Thymus (tissue), 11 donors: ENCODE measurements around the gene FCGBP. TPM values are rescaled to one million over a fixed set of nuclear protein-coding genes. Genes with fewer than 3 reads are reported as not detected.

ENCODE experiments used
- DNase-seq, 9 donors: peaks; one replicate each; pipeline ENCODE4 v3.0.0-alpha.2; 2013; ENCODE audit warnings: low spot score in 9 of 9, low read depth in 6 of 9, missing footprints in 1 of 9
- H3K27ac ChIP-seq, 2 donors: one replicate each; pipeline ENCODE4 v1.5.1; 2013; ENCODE audit warnings: control low read depth in 1 of 2, low read depth in 1 of 2, low read length in 1 of 2, mild to moderate bottlenecking in 1 of 2, moderate library complexity in 1 of 2
- H3K27me3 ChIP-seq, 2 donors: one replicate each; pipeline ENCODE4 v1.5.1; 2013; ENCODE audit warnings: low read length in 1 of 2; ENCODE audit not compliant: control insufficient read depth in 2 of 2, insufficient read depth in 1 of 2
- H3K36me3 ChIP-seq, 2 donors: one replicate each; pipeline ENCODE4 v1.5.1; 2013; ENCODE audit warnings: low read length in 1 of 2, mild to moderate bottlenecking in 1 of 2, moderate library complexity in 1 of 2; ENCODE audit not compliant: control insufficient read depth in 2 of 2, insufficient read depth in 2 of 2
- H3K4me1 ChIP-seq, 2 donors: one replicate each; pipeline ENCODE4 v1.5.1; 2013; ENCODE audit warnings: low read length in 2 of 2; ENCODE audit not compliant: control insufficient read depth in 2 of 2, insufficient read depth in 2 of 2
- H3K4me3 ChIP-seq, 2 donors: one replicate each; pipeline ENCODE4 v1.5.1; 2013; ENCODE audit warnings: low read length in 2 of 2, control low read depth in 1 of 2, mild to moderate bottlenecking in 1 of 2
- H3K9me3 ChIP-seq, 2 donors: one replicate each; pipeline ENCODE4 v1.5.1; 2013; ENCODE audit warnings: low read length in 1 of 2, mild to moderate bottlenecking in 1 of 2; ENCODE audit not compliant: control insufficient read depth in 2 of 2, insufficient read depth in 1 of 2
- WGBS: extraction: QIAGEN DNeasy Blood & Tissue Kit; methylation state at CpG from one replicate; pipeline ENCODE4 v1.1.7; 2013; 5-methylcytosine and 5-hydroxymethylcytosine counted together
- polyA plus RNA-seq: library from polyadenylated mRNA; stranded (reverse); fragments of 200-250 nt; gene quantifications from one replicate; pipeline ENCODE4 v1.2.3, GENCODE V29; 2013
- total RNA-seq: library from RNA; stranded (reverse); fragments of 120-200 nt; gene quantifications from one replicate; pipeline ENCODE4 v1.2.4, GENCODE V29; 2013
- donor health status: healthy.

The FCGBP gene
- total and polyA plus RNA-seq, 2 donors: 4.6 to 7.7 TPM

GRCh38 chr19:39927524-39928356, 6.7 kb downstream of the FCGBP start:
- Histone ChIP-seq H3K4me3 (no peak overlapping the region), H3K9me3 (peaks cover 0 to 1% of the 10 kb centered on the region in 2 donors), H3K27me3 (no peaks in the 10 kb centered on the region), H3K4me1 (no peaks in the 10 kb centered on the region), H3K36me3 (peaks cover 0 to 3% of the 10 kb centered on the region in 2 donors), H3K27ac (no peak overlapping the region)
- WGBS: 93% methylated on average over 23 of the region's 23 CpGs
- no peak for DNase-seq

GRCh38 chr19:39927076-39927475, 7.4 kb downstream of the FCGBP start:
- Histone ChIP-seq H3K4me1 (no peaks in the 10 kb centered on the region), H3K36me3 (peaks cover 0 to 3% of the 10 kb centered on the region in 2 donors), H3K9me3 (peaks cover 0 to 1% of the 10 kb centered on the region in 2 donors), H3K4me3 (no peak overlapping the region), H3K27ac (no peak overlapping the region), H3K27me3 (no peaks in the 10 kb centered on the region)
- DNase-seq: no peak
- whole genome bisulfite sequencing: 97% methylated on average over 11 of the region's 11 CpGs

- peaks cover 0 to 1% of the 10 kb centered on the region in 2 donors for H3K9me3 ChIP-seq
- peaks cover 0 to 3% of the 10 kb centered on the region in 2 donors for H3K36me3 ChIP-seq
- H3K27me3 ChIP-seq: no peaks in the 10 kb centered on the region
- H3K4me3 ChIP-seq: no peak overlapping the region
- H3K27ac ChIP-seq: no peak overlapping the region
- H3K4me1 ChIP-seq: no peaks in the 10 kb centered on the region
- 96% methylated on average over 8 of the region's 8 CpGs for WGBS
- no peak for DNase-seq
These were observed 8.2 kb downstream of the FCGBP start for GRCh38 chr19:39926170-39926760.

- no peak for DNase-seq
- peaks cover 0 to 1% of the 10 kb centered on the region in 2 donors for H3K9me3 ChIP-seq
- no peaks in the 10 kb centered on the region for H3K4me1 ChIP-seq
- H3K27ac ChIP-seq: no peak overlapping the region
- no peaks in the 10 kb centered on the region for H3K27me3 ChIP-seq
- peaks cover 0 to 3% of the 10 kb centered on the region in 2 donors for H3K36me3 ChIP-seq
- no peak overlapping the region for H3K4me3 ChIP-seq
- WGBS: 82% methylated on average over 5 of the region's 5 CpGs
These were observed 9.5 kb downstream of the FCGBP start for GRCh38 chr19:39924952-39925351.

GRCh38 chr19:39924389-39924788, 10.0 kb downstream of the FCGBP start:
- DNase-seq: no peak
- H3K36me3 ChIP-seq: peaks cover 0 to 3% of the 10 kb centered on the region in 2 donors
- no peak overlapping the region for H3K27ac ChIP-seq
- WGBS: 97% methylated on average over 37 of the region's 37 CpGs
- peaks cover 0 to 3% of the 10 kb centered on the region in 2 donors for H3K9me3 ChIP-seq
- H3K27me3 ChIP-seq: no peaks in the 10 kb centered on the region
- no peaks in the 10 kb centered on the region for H3K4me1 ChIP-seq
- H3K4me3 ChIP-seq: no peak overlapping the region

- no peak overlapping the region for H3K4me3 ChIP-seq
- H3K36me3 ChIP-seq: peaks cover 0 to 3% of the 10 kb centered on the region in 2 donors
- peaks cover 0 to 3% of the 10 kb centered on the region in 2 donors for H3K9me3 ChIP-seq
- DNase-seq: no peak
- 86% methylated on average over 4 of the region's 4 CpGs for WGBS
- no peak overlapping the region for H3K27ac ChIP-seq
- H3K27me3 ChIP-seq: no peaks in the 10 kb centered on the region
- no peaks in the 10 kb centered on the region for H3K4me1 ChIP-seq
These were observed 10.6 kb downstream of the FCGBP start for GRCh38 chr19:39923862-39924261.

GRCh38 chr19:39919976-39920375, 14.5 kb downstream of the FCGBP start:
- no peak overlapping the region for H3K4me3 ChIP-seq
- no peak overlapping the region for H3K27ac ChIP-seq
- H3K27me3 ChIP-seq: peaks cover 0 to 14% of the 10 kb centered on the region in 2 donors
- DNase-seq: no peak
- H3K36me3 ChIP-seq: no peaks in the 10 kb centered on the region
- 93% methylated on average over 6 of the region's 6 CpGs for WGBS
- no peaks in the 10 kb centered on the region for H3K4me1 ChIP-seq
- peaks cover 1 to 2% of the 10 kb centered on the region in 2 donors for H3K9me3 ChIP-seq

GRCh38 chr19:39918183-39918651, 16.2 kb downstream of the FCGBP start:
- WGBS: 97% methylated on average over 20 of the region's 20 CpGs
- Histone ChIP-seq H3K9me3 (peaks cover 1 to 4% of the 10 kb centered on the region in 2 donors), H3K4me3 (no peak overlapping the region), H3K36me3 (no peaks in the 10 kb centered on the region), H3K27me3 (peaks cover 0 to 17% of the 10 kb centered on the region in 2 donors), H3K27ac (no peak overlapping the region), H3K4me1 (no peaks in the 10 kb centered on the region)
- DNase-seq: no peak

- peaks cover 1 to 4% of the 10 kb centered on the region in 2 donors for H3K9me3 ChIP-seq
- H3K4me1 ChIP-seq: no peaks in the 10 kb centered on the region
- H3K27me3 ChIP-seq: peaks cover 0 to 17% of the 10 kb centered on the region in 2 donors
- no peak overlapping the region for H3K27ac ChIP-seq
- 92% methylated on average over 9 of the region's 9 CpGs for WGBS
- no peaks in the 10 kb centered on the region for H3K36me3 ChIP-seq
- no peak for DNase-seq
- H3K4me3 ChIP-seq: no peak overlapping the region
These were observed 16.8 kb downstream of the FCGBP start for GRCh38 chr19:39917561-39918182.
